Central memory CD8-positive, alpha-beta T cell (primary cell): ENCODE measurements around the gene INF2.

Experiments used
- ATAC-seq: fragments of 150-1000 bp; cut with Tn5 transposase; replicated peaks from 2 replicates; pipeline ENCODE4 v1.10.0; 2022; ENCODE audit warnings: mild to moderate bottlenecking, moderate FRiP score, moderate number of reproducible peaks; ENCODE audit not compliant: poor library complexity, severe bottlenecking; ENCODE audit errors: extremely low read depth
- DNase-seq, 2 donors: peaks; one replicate each; pipeline ENCODE4 v3.0.0; 2021; ENCODE audit warnings: low spot score in 2 of 2
- H3K27ac Mint-ChIP-seq: one replicate; pipeline ENCODE4 v1.8.0; 2022; ENCODE audit warnings: low read depth, mild to moderate bottlenecking, moderate library complexity, mixed read lengths
- H3K27me3 Mint-ChIP-seq: one replicate; pipeline ENCODE4 v1.8.0; 2022; ENCODE audit warnings: mixed read lengths
- H3K36me3 Mint-ChIP-seq: one replicate; pipeline ENCODE4 v1.8.0; 2022; ENCODE audit warnings: mild to moderate bottlenecking, moderate library complexity, mixed read lengths; ENCODE audit not compliant: insufficient read depth
- H3K4me1 Mint-ChIP-seq: one replicate; pipeline ENCODE4 v1.8.0; 2022; ENCODE audit warnings: mixed read lengths
- H3K4me3 Mint-ChIP-seq: one replicate; pipeline ENCODE4 v1.8.0; 2022; ENCODE audit warnings: mild to moderate bottlenecking, moderate library complexity, mixed read lengths
- H3K9me3 Mint-ChIP-seq: one replicate; pipeline ENCODE4 v1.8.0; 2022; ENCODE audit warnings: mixed read lengths

The INF2 gene

DNA sequence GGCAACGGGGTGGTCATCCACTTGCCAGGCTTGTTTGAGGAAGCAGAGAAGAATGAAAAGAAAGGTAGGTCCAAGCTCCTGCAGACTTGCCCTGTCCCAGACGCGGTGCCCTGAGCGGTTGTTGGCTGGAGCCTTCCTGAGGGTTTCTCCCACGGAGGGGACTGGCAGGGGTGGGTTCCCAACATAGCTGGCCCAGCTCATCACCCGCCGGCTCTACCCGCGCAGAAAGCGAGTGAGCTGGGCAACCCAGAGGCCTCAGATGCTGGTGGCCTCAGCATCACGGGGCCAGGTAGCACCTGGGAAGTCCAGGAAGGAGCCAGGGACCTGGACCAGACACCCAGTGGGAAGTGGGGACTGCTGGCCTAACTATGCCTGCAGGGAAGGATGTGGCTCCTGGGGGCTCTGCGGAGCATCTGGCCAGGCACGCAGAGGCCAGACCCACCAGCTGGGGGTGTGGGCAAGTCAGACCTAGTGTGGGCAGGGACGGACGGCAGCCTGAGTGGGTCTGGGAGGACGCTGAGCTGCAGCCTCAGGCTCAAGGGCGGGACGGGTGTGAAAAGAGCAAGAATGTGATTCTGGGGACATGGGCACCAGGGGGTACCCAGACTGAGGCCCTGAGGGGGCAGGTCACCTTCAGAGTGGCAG is 49.1 kb downstream of the INF2 start:
- H3K4me1 Mint-ChIP-seq, result no peaks in the 10 kb centered on the region
- H3K4me3 Mint-ChIP-seq, result no peak overlapping the region
- ATAC-seq, result no peak
- H3K27ac Mint-ChIP-seq, result no peak overlapping the region
- H3K9me3 Mint-ChIP-seq, result no peaks in the 10 kb centered on the region
- no peaks in the 10 kb centered on the region for H3K36me3 Mint-ChIP-seq
- H3K27me3 Mint-ChIP-seq, result no peaks in the 10 kb centered on the region
- no peak for DNase-seq

DNA sequence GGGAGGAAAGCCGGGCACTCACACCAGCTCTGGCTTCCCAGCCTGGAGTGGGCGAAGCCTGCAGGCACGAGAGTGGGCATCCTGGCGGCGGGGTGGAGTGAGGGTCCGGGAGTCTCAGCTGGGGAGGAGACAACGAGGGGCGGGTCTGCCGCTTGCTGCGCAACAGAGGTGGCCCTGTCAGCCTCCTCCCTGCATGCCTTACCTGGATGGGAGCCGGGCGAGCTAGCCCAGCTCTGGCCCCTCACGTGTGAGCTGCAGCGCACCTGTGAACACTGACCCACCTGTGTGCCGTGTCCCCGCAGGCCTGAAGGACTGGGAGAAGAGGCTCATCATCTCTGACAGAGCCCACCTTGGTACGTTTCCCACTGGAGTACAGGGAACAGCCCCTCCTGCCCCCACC is 49.6 kb downstream of the INF2 start:
- Mint-ChIP-seq H3K4me3 (no peak overlapping the region), H3K27me3 (no peaks in the 10 kb centered on the region), H3K9me3 (no peaks in the 10 kb centered on the region), H3K27ac (no peak overlapping the region), H3K4me1 (no peaks in the 10 kb centered on the region), H3K36me3 (no peaks in the 10 kb centered on the region)
- DNase-seq (no peak), ATAC-seq (no peak)

DNA sequence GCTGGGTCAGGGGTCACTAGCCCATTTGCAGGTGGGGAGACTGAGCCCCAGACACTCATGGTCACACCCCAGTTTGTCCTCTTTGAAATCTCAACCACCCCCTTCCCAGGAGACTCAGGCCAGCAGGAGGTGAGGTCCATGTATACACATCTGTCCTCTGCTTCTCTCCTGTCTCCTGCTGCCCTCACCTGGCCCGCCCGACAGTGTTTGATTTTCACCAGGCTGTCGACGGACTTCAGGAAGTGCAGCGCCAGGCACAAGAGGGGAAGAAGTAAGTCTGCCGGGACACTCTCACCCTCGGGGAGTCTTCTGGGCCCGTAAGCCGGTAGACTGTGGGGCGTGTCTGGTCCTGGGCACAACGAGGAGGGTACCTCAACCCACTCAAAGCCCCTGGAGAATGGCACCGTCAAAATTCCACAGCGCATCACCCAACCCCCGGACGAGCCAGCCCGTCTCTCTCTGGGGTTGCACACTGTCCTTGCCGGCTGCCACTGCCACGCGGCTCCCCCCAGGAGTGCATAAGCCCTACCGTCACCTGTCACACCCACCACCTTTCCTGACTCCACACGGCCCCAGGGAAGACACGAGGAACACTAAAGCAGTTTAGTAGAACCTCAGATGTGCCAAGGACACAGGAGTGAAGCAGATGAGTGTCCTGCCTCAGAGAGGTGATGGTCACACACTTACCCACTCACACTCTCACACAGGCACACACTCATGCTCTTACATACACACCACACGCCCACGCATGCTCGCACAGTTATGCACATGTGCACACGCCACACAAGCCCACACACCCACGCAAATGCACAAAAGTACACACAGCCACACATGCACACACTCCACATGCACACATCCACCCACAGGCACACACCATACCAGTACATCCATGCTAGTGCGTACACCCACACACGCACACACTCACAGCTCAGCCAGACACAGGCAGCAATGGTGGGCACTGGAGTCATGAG is 50.4 kb downstream of the INF2 start:
- Mint-ChIP-seq H3K9me3 (no peaks in the 10 kb centered on the region), H3K4me1 (no peaks in the 10 kb centered on the region), H3K27ac (no peak overlapping the region), H3K27me3 (no peaks in the 10 kb centered on the region), H3K36me3 (no peaks in the 10 kb centered on the region), H3K4me3 (no peak overlapping the region)
- ATAC-seq (no peak), DNase-seq (no peak)

DNA sequence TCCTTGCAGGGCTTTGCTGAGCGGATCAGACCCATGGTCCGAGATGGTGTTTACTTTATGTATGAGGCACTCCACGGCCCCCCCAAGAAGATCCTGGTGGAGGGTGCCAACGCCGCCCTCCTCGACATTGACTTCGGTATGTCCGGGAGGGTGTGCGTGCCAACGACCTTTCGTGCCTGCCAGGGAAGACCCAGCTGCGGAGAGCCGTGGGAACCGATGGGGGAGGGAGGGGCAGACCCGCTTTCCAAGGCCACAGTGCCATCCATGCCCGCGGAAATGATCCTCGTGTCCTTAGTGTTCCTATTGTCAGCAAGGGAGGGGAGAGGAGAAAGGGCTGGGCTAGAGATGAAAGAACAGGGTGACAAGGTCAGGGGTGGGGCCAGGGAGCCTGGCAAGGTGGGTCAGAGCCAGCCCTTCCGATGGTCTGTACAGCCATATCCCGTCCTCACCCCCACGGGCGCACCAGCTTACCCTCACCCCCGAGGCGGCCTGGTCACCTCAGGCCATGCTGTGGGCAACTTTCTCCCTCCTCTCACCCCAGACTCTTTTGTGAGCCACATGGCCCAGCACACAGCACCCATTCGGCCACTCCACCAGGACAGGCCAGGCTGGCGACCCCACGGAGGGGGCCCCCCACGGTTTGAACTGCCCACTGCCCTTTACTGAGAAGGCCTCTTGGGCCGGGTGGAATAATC is 51.8 kb downstream of the INF2 start:
- no peaks in the 10 kb centered on the region for H3K36me3 Mint-ChIP-seq
- peaks cover 6% of the 10 kb centered on the region for H3K4me1 Mint-ChIP-seq
- no peak overlapping the region for H3K27ac Mint-ChIP-seq
- DNase-seq, result no peak
- H3K9me3 Mint-ChIP-seq, result no peaks in the 10 kb centered on the region
- ATAC-seq, result no peak
- H3K27me3 Mint-ChIP-seq, result no peaks in the 10 kb centered on the region
- no peak overlapping the region for H3K4me3 Mint-ChIP-seq

DNA sequence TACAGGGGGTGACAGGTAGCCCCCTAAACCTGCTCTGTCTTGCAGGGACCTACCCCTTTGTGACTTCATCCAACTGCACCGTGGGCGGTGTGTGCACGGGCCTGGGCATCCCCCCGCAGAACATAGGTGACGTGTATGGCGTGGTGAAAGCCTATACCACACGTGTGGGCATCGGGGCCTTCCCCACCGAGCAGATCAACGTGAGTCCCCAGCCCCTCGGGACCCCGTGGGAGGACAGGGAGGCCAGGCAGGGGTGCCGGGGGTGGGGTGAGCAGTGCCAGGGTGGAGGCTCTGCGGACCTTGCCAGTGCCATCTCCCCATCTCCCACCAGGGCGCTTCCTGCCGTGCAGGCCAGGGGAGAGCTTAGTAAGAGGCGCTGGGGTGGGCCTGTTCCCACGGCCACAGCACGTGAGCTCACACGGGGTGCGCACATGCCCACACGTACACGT is 52.4 kb downstream of the INF2 start:
- no peaks in the 10 kb centered on the region for H3K36me3 Mint-ChIP-seq
- no peaks in the 10 kb centered on the region for H3K9me3 Mint-ChIP-seq
- peaks cover 6% of the 10 kb centered on the region for H3K4me1 Mint-ChIP-seq
- H3K27ac Mint-ChIP-seq, result no peak overlapping the region
- no peak overlapping the region for H3K4me3 Mint-ChIP-seq
- H3K27me3 Mint-ChIP-seq, result no peaks in the 10 kb centered on the region
- no peak for DNase-seq
- no peak for ATAC-seq

DNA sequence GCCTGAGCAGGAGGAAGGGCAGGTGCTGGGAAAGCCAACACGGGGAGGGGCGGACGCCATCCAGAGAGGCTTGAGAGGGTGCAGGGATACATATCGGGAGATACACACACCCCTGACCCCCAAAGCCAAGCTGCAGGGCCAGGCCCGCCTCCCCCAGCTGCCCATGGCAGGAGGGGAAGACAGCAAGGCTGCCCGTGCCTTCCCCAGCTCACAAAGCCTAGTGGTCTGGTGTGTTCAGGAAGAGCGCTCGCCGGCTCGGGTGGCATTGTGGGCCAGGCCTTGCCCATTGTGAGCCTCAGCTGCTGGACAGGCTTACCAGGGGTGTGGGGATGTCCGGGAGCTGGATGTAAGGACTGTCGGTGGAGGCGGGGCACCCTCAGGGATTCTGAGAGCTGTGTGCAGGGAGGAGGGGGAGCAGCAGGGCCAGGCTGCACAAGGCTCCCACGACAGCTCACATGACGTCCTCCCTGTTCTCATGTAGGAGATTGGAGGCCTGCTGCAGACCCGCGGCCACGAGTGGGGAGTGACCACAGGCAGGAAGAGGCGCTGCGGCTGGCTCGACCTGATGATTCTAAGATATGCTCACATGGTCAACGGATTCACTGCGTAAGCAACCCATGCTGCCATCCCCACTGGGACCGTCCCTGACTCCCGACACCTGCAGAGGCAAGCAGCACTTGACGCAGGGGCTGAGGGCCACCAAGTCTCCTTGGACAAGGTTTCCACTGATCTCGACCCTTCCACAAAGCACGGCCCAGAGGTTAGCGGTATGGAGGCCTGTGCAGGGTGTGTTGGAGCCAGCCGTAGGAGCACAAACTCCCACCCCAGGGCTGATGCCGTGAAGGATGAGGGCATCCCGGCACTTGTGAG is 53.4 kb downstream of the INF2 start:
- ATAC-seq (no peak), DNase-seq (no peak)
- Mint-ChIP-seq H3K27me3 (no peaks in the 10 kb centered on the region), H3K9me3 (no peaks in the 10 kb centered on the region), H3K4me3 (no peak overlapping the region), H3K27ac (no peak overlapping the region), H3K36me3 (no peaks in the 10 kb centered on the region), H3K4me1 (peaks cover 6% of the 10 kb centered on the region)

DNA sequence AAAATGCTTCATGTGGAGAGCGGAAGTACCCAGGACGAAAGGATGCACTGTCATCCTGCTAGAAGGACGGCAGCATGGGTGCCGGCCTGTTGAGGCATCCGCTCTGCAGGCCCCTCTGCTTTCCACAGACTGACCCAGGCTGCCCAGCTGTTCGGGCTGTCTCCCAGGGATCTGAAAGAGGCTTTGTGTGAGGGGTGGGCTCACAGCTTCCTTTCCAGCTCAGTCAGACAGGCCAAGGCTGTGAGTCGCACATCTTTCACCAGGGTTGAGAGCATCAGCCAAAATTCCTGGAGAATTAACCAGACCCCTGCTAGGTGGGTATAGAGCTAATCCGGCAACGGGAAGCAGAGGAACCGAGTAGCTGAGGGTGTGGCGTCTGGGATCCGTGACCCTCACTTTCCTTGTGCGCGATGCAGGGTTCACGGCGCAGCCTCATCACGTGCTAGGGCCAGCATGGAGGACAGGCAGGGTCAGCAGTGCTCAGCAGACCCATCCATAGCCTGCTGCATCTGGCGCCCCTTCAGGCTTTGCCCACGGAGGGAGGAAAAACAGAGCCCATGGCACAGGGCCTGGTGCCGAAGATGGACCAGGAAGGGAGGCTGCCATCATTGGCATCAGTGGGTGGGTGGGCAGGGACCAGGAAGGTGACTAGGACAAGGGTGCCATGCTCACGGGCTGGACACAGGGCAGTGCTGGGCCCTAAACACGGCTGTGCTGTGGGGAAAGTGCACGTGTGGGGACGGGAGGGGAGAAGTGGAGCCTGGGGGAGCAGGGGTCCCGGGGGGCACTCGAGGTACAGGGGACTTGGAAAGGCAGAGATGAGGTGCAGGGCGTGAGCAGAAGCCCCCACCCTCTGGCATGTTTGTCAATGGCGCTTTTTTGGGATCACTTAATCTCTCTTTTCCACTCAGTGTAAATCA is 54.3 kb downstream of the INF2 start:
- Mint-ChIP-seq H3K36me3 (no peaks in the 10 kb centered on the region), H3K27ac (no peak overlapping the region), H3K4me1 (peaks cover 6% of the 10 kb centered on the region), H3K4me3 (no peak overlapping the region), H3K9me3 (no peaks in the 10 kb centered on the region), H3K27me3 (no peaks in the 10 kb centered on the region)
- no peak for DNase-seq
- no peak for ATAC-seq

DNA sequence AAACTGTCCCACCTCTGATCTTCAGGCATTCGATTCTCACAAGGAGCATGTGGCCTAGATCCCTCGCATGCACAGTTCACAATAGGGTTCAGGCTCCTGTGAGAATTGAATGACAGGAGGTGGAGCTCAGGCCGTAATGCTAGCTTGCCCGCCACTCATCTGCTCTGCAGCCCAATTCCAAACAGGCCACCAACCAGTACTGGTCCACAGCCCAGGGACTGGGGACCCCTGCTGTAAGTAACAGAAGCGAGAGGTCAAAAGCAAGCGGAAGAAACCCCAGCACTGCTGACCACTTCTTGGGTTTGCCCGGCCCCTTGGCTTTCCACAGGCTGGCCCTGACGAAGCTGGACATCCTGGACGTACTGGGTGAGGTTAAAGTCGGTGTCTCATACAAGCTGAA is 55.1 kb downstream of the INF2 start:
- H3K36me3 Mint-ChIP-seq, result no peaks in the 10 kb centered on the region
- no peak overlapping the region for H3K4me3 Mint-ChIP-seq
- no peak for DNase-seq
- H3K9me3 Mint-ChIP-seq, result no peaks in the 10 kb centered on the region
- no peak for ATAC-seq
- no peaks in the 10 kb centered on the region for H3K27me3 Mint-ChIP-seq
- H3K27ac Mint-ChIP-seq, result no peak overlapping the region
- H3K4me1 Mint-ChIP-seq, result peaks cover 6% of the 10 kb centered on the region

DNA sequence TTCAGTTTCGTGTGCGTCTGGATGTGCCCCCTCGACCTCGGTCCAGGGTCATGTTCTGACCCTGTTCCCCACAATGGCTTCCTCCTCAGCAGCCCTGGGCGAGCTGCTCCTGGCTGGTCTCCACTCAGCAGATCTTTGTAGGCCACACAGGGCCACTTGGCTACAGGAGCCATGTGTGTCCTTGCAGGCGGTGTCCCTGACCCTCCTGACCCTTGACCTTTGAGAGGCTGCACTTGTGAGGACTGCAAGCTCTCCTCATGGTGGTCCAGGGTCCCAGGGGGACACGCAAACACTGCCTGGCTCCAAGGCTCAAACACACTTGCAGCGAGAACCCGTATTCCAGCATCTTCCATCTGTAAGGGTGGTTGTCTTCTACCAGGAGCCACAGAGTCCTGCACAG is 56.0 kb downstream of the INF2 start:
- DNase-seq, result no peak
- no peaks in the 10 kb centered on the region for H3K9me3 Mint-ChIP-seq
- no peaks in the 10 kb centered on the region for H3K27me3 Mint-ChIP-seq
- peaks cover 6% of the 10 kb centered on the region for H3K4me1 Mint-ChIP-seq
- ATAC-seq, result no peak
- no peak overlapping the region for H3K27ac Mint-ChIP-seq
- no peaks in the 10 kb centered on the region for H3K36me3 Mint-ChIP-seq
- H3K4me3 Mint-ChIP-seq, result no peak overlapping the region

DNA sequence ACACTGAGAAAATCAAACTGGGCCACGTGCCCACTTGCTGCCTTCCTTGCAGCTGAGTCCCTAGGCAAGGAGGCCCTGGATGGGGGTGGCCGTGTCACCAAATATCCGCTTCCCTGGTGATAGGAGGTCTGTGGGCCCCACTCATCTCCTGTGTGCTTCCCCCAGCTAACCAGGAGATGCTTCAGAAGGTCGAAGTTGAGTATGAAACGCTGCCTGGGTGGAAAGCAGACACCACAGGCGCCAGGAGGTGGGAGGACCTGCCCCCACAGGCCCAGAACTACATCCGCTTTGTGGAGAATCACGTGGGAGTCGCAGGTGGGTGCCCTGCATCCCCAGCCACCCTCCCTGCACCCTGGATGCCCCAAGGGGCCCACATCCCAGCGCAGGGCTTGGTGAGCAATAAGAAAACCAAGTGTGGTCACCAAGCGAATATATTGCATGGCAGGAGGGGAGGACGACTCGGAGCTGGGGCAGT is 56.7 kb downstream of the INF2 start:
- H3K4me3 Mint-ChIP-seq, result no peak overlapping the region
- H3K36me3 Mint-ChIP-seq, result no peaks in the 10 kb centered on the region
- H3K27me3 Mint-ChIP-seq, result no peaks in the 10 kb centered on the region
- ATAC-seq, result no peak
- H3K27ac Mint-ChIP-seq, result no peak overlapping the region
- H3K9me3 Mint-ChIP-seq, result no peaks in the 10 kb centered on the region
- H3K4me1 Mint-ChIP-seq, result peaks cover 6% of the 10 kb centered on the region
- no peak for DNase-seq

DNA sequence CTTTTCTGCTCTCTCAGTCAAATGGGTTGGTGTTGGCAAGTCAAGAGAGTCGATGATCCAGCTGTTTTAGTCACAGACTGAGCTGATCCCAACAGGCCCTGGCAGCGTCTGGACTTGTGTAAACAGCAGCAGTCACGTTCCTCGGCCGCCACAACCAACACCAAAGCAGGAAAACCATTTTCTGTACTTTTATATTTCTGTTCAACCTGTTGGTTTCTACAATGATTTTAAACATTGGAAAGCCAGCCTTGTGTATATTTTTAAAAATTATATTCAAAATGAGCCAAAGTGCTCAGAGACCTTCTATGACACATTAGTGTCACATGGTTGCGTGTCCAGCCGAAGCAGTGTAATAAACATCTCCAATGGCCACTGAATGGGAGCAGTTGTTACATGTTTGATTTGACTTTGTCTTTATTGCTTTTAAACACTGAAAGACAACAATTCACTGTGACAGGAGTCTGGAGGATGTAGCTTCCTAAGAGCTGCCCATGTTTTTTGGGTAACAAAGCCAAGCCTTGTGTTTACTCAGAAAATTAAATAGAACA is 57.6 kb downstream of the INF2 start:
- ATAC-seq, result no peak
- Mint-ChIP-seq H3K27me3 (no peaks in the 10 kb centered on the region), H3K9me3 (no peaks in the 10 kb centered on the region), H3K36me3 (no peaks in the 10 kb centered on the region), H3K4me3 (no peak overlapping the region), H3K4me1 (peaks cover 6% of the 10 kb centered on the region), H3K27ac (no peak overlapping the region)
- no peak for DNase-seq
